Iris pigment epithelial cell (primary cell): ENCODE data around the gene DNAJC17.

Source experiments
- DNase-seq: peaks from one replicate; pipeline ENCODE4 v3.0.0-alpha.2; 2011; ENCODE audit warnings: low read depth

Gene DNAJC17, protein sequence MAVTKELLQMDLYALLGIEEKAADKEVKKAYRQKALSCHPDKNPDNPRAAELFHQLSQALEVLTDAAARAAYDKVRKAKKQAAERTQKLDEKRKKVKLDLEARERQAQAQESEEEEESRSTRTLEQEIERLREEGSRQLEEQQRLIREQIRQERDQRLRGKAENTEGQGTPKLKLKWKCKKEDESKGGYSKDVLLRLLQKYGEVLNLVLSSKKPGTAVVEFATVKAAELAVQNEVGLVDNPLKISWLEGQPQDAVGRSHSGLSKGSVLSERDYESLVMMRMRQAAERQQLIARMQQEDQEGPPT

GRCh38 chr15:40807028-40807887 is at the start of gene DNAJC17, which contains the start of gene ZFYVE19:
TSS of gene DNAJC17 (minus strand) at chr15:40807473. CDS start at chr15:40807446, 27 bp downstream.
TSS of gene ZFYVE19 (plus strand) at chr15:40807089. CDS start at chr15:40807590, 501 bp downstream.
- peak; percentile 99 for DNase-seq

DNA sequence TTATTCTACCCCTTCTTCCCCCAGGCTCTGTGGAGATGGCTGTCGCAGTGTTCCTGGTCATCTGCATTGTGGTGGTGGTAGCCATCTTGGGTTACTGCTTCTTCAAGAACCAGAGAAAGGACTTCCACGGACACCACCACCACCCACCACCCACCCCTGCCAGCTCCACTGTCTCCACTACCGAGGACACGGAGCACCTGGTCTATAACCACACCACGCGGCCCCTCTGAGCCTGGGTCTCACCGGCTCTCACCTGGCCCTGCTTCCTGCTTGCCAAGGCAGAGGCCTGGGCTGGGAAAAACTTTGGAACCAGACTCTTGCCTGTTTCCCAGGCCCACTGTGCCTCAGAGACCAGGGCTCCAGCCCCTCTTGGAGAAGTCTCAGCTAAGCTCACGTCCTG is 49.5 kb upstream of the DNAJC17 start:
- no peak for DNase-seq

- no peak for DNase-seq
These were observed 48.5 kb upstream of the DNAJC17 start for GRCh38 chr15:40855706-40856234.

DNA sequence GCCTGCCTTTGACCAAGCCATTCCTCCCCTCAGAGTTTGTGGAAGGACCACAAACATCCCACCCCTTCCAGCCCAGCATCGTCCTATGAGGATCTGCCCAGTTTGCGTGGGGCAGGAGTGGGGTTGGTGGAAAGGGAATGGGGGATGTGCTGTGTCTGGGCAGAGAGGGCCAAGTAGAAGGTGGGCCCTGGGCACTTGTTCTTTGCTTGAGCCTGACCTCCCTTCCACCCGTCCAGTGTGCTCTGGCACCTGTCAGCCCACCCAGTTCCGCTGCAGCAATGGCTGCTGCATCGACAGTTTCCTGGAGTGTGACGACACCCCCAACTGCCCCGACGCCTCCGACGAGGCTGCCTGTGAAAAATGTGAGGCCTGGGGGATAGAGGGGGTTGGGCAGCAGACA is 46.9 kb upstream of the DNAJC17 start:
- no peak for DNase-seq

- no peak for DNase-seq
These were observed 46.1 kb upstream of the DNAJC17 start for GRCh38 chr15:40853241-40853890.

- no peak for DNase-seq
These were observed 45.3 kb upstream of the DNAJC17 start for GRCh38 chr15:40852529-40852928.

GRCh38 chr15:40850576-40851112 is 43.4 kb upstream of the DNAJC17 start:
- no peak for DNase-seq

- DNase-seq, result peak; percentile 68
These were observed 40.1 kb upstream of the DNAJC17 start for GRCh38 chr15:40847223-40847961.

DNA sequence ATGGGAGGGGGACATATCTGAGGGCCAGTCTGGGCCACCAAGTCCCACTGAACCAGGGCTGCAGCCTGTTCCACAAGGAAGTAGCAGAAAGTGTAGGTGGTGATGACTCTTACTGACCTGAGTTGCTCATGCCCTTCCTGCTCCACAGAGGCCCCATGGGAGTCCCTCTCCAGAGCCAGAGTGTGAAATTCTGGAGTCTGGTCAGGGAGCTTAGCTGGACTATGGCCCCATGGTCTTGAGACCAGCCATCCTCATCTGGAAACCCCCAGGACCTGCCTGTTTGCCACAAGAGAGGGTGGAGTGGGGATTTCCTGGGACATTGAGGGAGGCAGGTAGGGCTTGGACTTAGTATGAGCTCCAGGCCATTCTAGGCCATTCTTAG is 39.6 kb upstream of the DNAJC17 start:
- DNase-seq, result no peak

DNA sequence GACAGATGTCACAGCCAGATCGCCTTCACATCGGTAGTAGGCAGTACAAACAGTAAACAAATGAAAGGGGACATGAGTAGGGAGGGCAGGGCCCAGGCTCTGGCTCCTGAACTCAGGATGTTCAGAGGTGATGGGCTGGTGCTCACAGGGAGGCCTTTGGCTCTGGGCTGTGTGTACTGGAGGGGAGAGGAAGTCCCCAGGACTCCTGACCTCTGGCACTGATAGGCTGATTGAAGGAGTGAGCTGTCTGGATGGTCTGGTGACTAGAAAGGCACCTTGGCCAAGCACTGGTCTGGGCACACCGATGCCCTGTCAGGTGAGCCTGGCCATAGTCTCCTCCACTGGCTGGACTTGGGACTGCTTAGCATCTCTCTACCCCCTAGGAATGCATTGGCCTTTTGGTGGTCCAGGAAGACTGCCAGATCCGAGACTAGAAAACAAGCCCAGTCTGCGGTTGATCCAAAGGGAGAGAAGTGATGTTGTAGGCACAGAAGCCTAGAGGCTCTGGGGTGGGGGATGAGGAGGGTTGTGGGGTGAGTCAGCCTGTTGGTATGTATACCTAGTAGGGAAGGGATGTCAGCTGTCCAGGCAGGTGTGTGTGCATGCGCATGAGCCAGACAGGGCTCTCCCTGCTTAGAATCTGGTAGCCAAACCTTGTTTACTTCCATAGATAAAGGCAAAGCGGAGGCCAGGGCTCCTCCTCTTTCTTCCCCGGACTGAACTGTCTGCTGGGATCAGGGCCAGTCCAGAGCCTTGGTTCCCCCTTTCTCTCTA is 38.4 kb upstream of the DNAJC17 start:
- no peak for DNase-seq

DNA sequence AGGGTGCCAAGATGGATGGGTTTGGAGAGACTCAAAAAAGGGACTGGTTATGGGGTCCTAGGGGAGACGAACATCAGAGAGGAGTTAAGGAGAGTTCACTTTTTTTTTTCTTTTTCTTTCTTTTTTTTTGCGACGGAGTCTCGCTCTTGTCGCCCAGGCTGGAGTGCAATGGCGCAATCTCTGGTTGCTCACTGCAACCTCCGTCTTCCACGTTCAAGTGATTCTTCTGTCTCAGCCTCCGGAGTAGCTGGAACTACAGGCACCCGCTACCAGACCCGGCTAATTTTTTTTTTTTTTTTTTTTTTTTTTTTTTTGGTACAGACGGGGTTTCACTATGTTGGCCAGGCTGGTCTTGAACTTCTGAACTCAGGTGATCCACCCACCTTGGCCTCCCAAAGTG is 37.8 kb upstream of the DNAJC17 start:
- no peak for DNase-seq

DNA sequence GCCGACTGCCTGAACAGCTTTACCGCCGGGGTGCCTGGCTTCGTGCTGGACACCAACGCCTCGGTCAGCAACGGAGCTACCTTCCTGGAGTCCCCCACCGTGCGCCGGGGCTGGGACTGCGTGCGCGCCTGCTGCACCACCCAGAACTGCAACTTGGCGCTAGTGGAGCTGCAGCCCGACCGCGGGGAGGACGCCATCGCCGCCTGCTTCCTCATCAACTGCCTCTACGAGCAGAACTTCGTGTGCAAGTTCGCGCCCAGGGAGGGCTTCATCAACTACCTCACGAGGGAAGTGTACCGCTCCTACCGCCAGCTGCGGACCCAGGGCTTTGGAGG is 37.4 kb upstream of the DNAJC17 start:
- DNase-seq, result no peak

GRCh38 chr15:40843885-40844695 is 36.8 kb upstream of the DNAJC17 start, which contains the start of gene SPINT1:
TSS of gene SPINT1 (plus strand) at chr15:40844048. CDS start at chr15:40844555, 507 bp downstream.
- DNase-seq, result no peak

DNA sequence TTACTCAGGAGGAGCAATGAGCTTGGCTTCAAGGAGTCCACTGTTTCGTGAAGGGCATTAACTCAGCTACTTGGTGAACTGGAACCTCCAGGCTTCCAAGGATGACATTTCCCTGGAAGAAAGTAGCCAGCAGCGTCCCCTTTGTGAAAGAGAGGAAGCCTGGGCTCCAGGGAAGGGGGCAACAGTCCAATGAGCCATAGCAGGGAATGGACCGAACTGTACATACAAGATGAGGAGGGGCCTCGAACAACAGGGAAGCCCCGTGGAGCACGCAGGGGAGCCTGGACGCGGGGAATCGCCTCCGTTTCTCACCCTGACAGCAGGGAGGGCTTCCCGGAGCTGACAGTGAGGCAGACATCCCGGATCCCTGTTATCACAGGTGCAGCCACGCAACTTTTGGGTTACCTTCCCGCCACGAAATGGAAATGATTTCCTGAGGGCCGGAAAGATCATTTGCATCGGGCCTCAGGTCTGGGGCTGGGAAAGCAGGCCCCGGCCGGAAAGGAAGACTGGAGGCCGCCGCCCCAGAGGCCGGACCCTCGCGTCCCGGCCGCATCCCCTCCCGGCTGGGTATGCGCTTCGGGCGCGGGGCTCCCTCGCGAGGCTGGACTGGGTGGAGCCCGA is 36.1 kb upstream of the DNAJC17 start:
- no peak for DNase-seq

DNA sequence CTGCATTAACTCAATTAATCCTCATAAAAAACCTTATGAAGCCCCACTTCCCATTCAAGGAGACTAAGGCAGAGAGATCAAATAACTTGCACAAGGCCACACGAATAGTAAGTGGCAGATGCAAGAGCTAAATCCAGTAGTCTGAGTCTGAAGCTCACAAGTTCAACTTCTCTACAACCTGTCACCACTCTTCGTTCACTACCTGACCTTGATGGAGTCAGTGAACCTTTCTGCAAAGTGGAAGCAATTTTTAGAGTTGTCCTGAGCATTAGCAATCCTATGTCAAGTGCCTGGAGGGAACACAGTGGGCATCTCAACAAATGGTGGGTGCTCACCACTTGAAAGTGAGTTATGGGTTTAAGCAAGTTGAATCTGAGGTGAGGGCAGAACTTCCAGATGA is 34.5 kb upstream of the DNAJC17 start:
- DNase-seq, result no peak

DNA sequence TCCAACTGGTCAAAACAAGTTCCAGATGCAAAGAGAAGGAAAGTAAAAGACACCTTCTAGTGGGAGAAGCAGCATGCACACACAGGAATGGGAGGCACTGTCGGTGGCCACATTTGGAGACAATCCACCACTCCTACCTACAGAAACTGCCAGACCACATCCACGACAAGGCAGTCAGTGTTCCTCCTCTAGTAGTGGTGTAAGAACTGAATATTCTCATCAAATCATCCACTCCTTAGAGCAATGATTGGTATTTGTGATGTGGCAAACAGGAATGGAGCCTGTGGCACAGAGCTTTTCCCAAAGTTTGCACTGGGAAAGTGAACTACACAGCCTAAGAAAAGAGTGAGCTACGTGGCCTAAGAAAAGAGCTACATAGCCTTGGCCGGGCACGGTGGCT is 31.5 kb upstream of the DNAJC17 start:
- DNase-seq, result no peak

- no peak for DNase-seq
These were observed 28.7 kb upstream of the DNAJC17 start for GRCh38 chr15:40836020-40836419.

GRCh38 chr15:40832903-40833302 is 25.6 kb upstream of the DNAJC17 start:
- DNase-seq, result no peak

GRCh38 chr15:40831861-40832260 is 24.6 kb upstream of the DNAJC17 start:
- no peak for DNase-seq
